Stimulated activated CD4-positive, alpha-beta T cell treated with anti-CD3 and anti-CD28 coated beads, Interleukin-1b, Interleukin-23, amount 100 ng/mL, for 24 hours (primary cell): Measurements from ENCODE around the gene MAD2L2.
A peak's percentile ranks its signal among the peaks of the same experiment; 100 is the strongest.

ENCODE experiments used
- DNase-seq, 4 experiments: peaks; one replicate each; pipeline ENCODE4 v3.0.0-alpha.2; 2020; ENCODE audit warnings: low read depth in 4 of 4, low spot score in 1 of 4

The MAD2L2 gene

GRCh38 chr1:11654137-11654938 lies 26.6 kb downstream of the MAD2L2 start, which contains the start of the genes FBXO2 and FBXO44:
FBXO2 (minus strand) TSS chr1:11654429; CDS start chr1:11654340, 89 bp downstream.
FBXO44 (plus strand) TSS chr1:11654877; CDS start chr1:11655836, 959 bp downstream.
- peak; percentile 40 to 65 (median 46) for DNase-seq

- DNase-seq: no peak
Observed at GRCh38 chr1:11653861-11654136, 27.1 kb downstream of the MAD2L2 start.

GRCh38 chr1:11653101-11653860 lies 27.7 kb downstream of the MAD2L2 start:
- DNase-seq: no peak

GRCh38 chr1:11652203-11652780 lies 28.7 kb downstream of the MAD2L2 start:
- DNase-seq: no peak

- no peak for DNase-seq
Observed at GRCh38 chr1:11651017-11651416, 29.9 kb downstream of the MAD2L2 start.

GRCh38 chr1:11650331-11650991 lies 30.5 kb downstream of the MAD2L2 start:
- peak; percentile 36 to 74 (median 50) for DNase-seq

- no peak for DNase-seq
Observed at GRCh38 chr1:11649624-11650330, 31.2 kb downstream of the MAD2L2 start.

- DNase-seq: no peak
Observed at GRCh38 chr1:11649237-11649623, 31.7 kb downstream of the MAD2L2 start.

- DNase-seq: peak in 2 of 4 experiments; percentile 26
Observed at GRCh38 chr1:11648732-11649158, 32.2 kb downstream of the MAD2L2 start.

GRCh38 chr1:11648039-11648438 lies 32.9 kb downstream of the MAD2L2 start:
- no peak for DNase-seq

- DNase-seq: no peak
Observed at GRCh38 chr1:11647333-11647732, 33.6 kb downstream of the MAD2L2 start.

GRCh38 chr1:11646317-11646716 lies 34.6 kb downstream of the MAD2L2 start:
- DNase-seq: no peak

- peak; percentile 65 to 75 (median 66) for DNase-seq
Observed at GRCh38 chr1:11645670-11646265, 35.2 kb downstream of the MAD2L2 start.

- no peak for DNase-seq
Observed at GRCh38 chr1:11645270-11645669, 35.7 kb downstream of the MAD2L2 start.

GRCh38 chr1:11643782-11644181 lies 37.2 kb downstream of the MAD2L2 start:
- DNase-seq: no peak

GRCh38 chr1:11642418-11643017 lies 38.4 kb downstream of the MAD2L2 start:
- DNase-seq: peak; percentile 48 to 60 (median 52)

GRCh38 chr1:11641776-11642305 lies 39.1 kb downstream of the MAD2L2 start:
- no peak for DNase-seq

GRCh38 chr1:11640944-11641343 lies 40.0 kb downstream of the MAD2L2 start:
- no peak for DNase-seq

- DNase-seq: no peak
Observed at GRCh38 chr1:11640101-11640500, 40.8 kb downstream of the MAD2L2 start.

GRCh38 chr1:11639372-11639771 lies 41.6 kb downstream of the MAD2L2 start:
- DNase-seq: no peak
